KMS-11 (cell line): ENCODE results near the gene UGT1A8.

ENCODE experiments used
- H2AFZ ChIP-seq: fragments of 200-600 bp; sonication (generic); 2 replicates; pipeline ENCODE4 v1.6.1; 2016; ENCODE audit warnings: antibody characterized with exemption, mixed run types, low read depth
- H3K27ac ChIP-seq: fragments of 200-600 bp; sonication (generic); 2 replicates; pipeline ENCODE4 v1.6.1; 2016; ENCODE audit warnings: mild to moderate bottlenecking, mixed run types
- H3K27me3 ChIP-seq: fragments of 200-600 bp; sonication (generic); 2 replicates; pipeline ENCODE4 v1.6.1; 2017; ENCODE audit warnings: mild to moderate bottlenecking, low read depth, mixed run types, moderate library complexity; ENCODE audit not compliant: insufficient read depth
- H3K36me3 ChIP-seq: fragments of 200-600 bp; sonication (generic); 2 replicates; pipeline ENCODE4 v1.6.1; 2017; ENCODE audit warnings: mild to moderate bottlenecking, mixed run types; ENCODE audit not compliant: insufficient read depth
- H3K4me1 ChIP-seq: fragments of 200-600 bp; sonication (generic); 2 replicates; pipeline ENCODE4 v1.6.1; 2016; ENCODE audit warnings: mild to moderate bottlenecking, low read depth, mixed run types; ENCODE audit not compliant: poor library complexity, severe bottlenecking
- H3K4me2 ChIP-seq: fragments of 200-600 bp; sonication (generic); 2 replicates; pipeline ENCODE4 v1.7.0; 2016; ENCODE audit warnings: mild to moderate bottlenecking, mixed run types
- H3K4me3 ChIP-seq: fragments of 200-600 bp; sonication (generic); IDR thresholded peaks from 2 replicates; pipeline ENCODE4 v1.6.1; 2017; ENCODE audit warnings: low read depth, low read length, mixed read lengths; ENCODE audit not compliant: insufficient read depth
- H3K79me2 ChIP-seq: fragments of 200-600 bp; sonication (generic); 2 replicates; pipeline ENCODE4 v1.6.1; 2016; ENCODE audit warnings: low read depth, mixed run types; ENCODE audit not compliant: insufficient read depth
- H3K9ac ChIP-seq: fragments of 200-600 bp; sonication (generic); 2 replicates; pipeline ENCODE4 v1.6.1; 2016; ENCODE audit warnings: mild to moderate bottlenecking, mixed run types
- H4K20me1 ChIP-seq: fragments of 200-600 bp; sonication (generic); 2 replicates; pipeline ENCODE4 v1.6.1; 2016; ENCODE audit warnings: mild to moderate bottlenecking, mixed run types; ENCODE audit not compliant: insufficient read depth
- TF ChIP-seq, protein P1 (sequence below): fragments of 200-600 bp; sonication (generic); conservative IDR thresholded peaks from 2 replicates; pipeline ENCODE4 v1.6.1; 2017; ENCODE audit warnings: low read depth, mild to moderate bottlenecking, antibody characterized with exemption, low read length, moderate library complexity, mixed read lengths

Gene UGT1A8

DNA sequence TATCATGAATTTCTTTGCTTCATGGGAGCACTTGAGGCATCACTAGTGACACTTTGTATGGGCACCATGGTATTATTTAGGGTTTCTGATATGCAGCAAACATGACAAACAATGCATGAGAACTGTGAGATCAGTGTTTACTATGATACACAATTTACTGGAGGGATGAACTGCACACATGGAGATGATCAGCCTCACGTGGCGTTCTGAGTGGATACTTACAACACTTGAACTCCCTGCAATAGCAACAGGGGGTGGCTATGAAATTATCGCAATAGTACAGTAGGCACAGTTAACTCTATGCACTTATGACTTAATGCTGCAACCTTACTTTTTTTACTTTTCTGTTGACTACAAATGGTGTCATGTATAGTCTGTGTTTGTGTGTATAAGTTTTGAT lies 18.5 kb upstream of the UGT1A8 start:
- Histone ChIP-seq H3K4me1 (no peaks in the 10 kb centered on the region), H3K27me3 (no peaks in the 10 kb centered on the region), H2AFZ (no peak overlapping the region), H3K4me3 (no peak overlapping the region), H3K36me3 (no peaks in the 10 kb centered on the region), H3K27ac (no peak overlapping the region), H3K9ac (no peak overlapping the region), H3K4me2 (no peak overlapping the region), H3K79me2 (no peaks in the 10 kb centered on the region), H4K20me1 (no peaks in the 10 kb centered on the region)
- TF ChIP-seq, protein P1, sequence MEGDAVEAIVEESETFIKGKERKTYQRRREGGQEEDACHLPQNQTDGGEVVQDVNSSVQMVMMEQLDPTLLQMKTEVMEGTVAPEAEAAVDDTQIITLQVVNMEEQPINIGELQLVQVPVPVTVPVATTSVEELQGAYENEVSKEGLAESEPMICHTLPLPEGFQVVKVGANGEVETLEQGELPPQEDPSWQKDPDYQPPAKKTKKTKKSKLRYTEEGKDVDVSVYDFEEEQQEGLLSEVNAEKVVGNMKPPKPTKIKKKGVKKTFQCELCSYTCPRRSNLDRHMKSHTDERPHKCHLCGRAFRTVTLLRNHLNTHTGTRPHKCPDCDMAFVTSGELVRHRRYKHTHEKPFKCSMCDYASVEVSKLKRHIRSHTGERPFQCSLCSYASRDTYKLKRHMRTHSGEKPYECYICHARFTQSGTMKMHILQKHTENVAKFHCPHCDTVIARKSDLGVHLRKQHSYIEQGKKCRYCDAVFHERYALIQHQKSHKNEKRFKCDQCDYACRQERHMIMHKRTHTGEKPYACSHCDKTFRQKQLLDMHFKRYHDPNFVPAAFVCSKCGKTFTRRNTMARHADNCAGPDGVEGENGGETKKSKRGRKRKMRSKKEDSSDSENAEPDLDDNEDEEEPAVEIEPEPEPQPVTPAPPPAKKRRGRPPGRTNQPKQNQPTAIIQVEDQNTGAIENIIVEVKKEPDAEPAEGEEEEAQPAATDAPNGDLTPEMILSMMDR: no peak

DNA sequence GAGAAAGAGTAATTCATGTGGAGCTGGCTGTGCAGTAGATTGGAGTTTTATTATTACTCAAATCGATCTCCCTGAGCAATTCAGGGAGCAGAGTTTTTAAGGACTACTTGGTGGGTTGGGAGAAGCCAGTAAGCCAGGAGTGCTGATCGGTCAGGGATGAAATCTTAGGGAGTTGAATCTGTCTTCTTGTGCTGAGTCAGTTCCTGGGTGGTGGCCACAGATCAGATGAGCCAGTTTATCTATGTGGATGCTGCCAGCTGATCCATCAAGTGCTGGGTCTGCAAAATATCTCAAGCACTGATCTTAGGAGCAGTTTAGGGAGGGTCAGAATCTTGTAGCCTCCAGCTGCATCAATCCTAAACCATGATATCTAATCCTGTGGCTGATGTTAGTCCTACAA lies 17.0 kb upstream of the UGT1A8 start:
- Histone ChIP-seq H3K4me1 (no peaks in the 10 kb centered on the region), H3K4me2 (no peak overlapping the region)

DNA sequence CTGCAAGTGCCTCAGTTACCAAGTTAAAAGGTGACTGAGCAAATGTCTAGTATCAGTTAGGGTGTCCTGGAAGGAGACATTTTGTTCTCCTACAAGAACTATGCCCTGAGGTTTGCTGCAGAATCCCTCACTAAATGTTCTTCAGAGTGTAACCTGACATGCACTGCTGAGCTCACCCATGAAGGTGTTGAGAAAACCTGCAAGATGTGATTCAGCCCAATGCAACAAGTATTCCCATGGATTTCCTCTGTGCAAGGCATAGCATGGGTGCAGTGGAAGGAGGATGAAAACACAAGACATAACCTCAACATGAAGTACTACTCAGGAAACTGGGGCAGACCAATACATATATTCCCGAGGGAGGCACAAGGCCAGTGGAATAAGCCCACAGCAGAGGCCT lies 15.4 kb upstream of the UGT1A8 start:
- no peaks in the 10 kb centered on the region for H3K36me3 ChIP-seq
- H4K20me1 ChIP-seq: no peaks in the 10 kb centered on the region
- no peak overlapping the region for H3K27ac ChIP-seq
- no peak overlapping the region for H3K9ac ChIP-seq
- no peaks in the 10 kb centered on the region for H3K4me1 ChIP-seq
- H2AFZ ChIP-seq: no peak overlapping the region
- TF ChIP-seq, protein P1: no peak
- no peak overlapping the region for H3K4me3 ChIP-seq
- H3K4me2 ChIP-seq: no peak overlapping the region
- no peaks in the 10 kb centered on the region for H3K79me2 ChIP-seq
- no peaks in the 10 kb centered on the region for H3K27me3 ChIP-seq

More for the DNA sequence above, 17.0 kb upstream of the UGT1A8 start:
- no peak overlapping the region for H2AFZ ChIP-seq
- TF ChIP-seq, protein P1: no peak
- H3K4me3 ChIP-seq: no peak overlapping the region
- H3K79me2 ChIP-seq: no peaks in the 10 kb centered on the region
- H3K27me3 ChIP-seq: no peaks in the 10 kb centered on the region
- H4K20me1 ChIP-seq: no peaks in the 10 kb centered on the region
- H3K9ac ChIP-seq: no peak overlapping the region
- H3K27ac ChIP-seq: no peak overlapping the region
- no peaks in the 10 kb centered on the region for H3K36me3 ChIP-seq

DNA sequence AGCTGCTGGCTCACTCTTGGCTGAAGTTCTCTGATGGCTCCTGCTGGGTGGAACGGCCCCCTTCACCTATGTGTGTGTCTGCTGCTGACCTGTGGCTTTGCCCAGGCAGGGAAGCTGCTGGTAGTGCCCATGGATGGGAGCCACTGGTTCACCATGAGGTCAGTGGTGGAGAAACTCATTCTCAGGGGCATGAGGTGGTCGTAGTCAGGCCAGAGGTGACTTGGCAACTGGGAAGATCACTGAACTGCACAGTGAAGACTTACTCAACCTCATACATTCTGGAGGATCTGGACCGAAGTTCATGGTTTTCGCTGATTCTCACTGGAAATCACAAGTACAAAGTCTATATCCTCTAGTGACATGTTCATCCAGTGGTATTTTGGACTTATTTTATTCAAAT lies 13.9 kb upstream of the UGT1A8 start:
- Histone ChIP-seq H3K4me3 (no peak overlapping the region), H3K79me2 (no peaks in the 10 kb centered on the region), H3K4me2 (no peak overlapping the region), H3K36me3 (no peaks in the 10 kb centered on the region), H3K27ac (no peak overlapping the region), H3K9ac (no peak overlapping the region), H3K4me1 (no peaks in the 10 kb centered on the region), H3K27me3 (no peaks in the 10 kb centered on the region), H4K20me1 (no peaks in the 10 kb centered on the region), H2AFZ (no peak overlapping the region)
- TF ChIP-seq, protein P1: no peak
